ENCODE measurements around the gene VSIG2. TPM values are rescaled to one million over a fixed set of nuclear protein-coding genes. Genes with fewer than 3 reads are reported as not detected.

The VSIG2 gene
- total and polyA plus RNA-seq, 2 experiments from 2014 or later, result 22.9 to 34.3 TPM

GRCh38 chr11:124761301-124762104, 9.4 kb upstream of the VSIG2 start:
- Histone ChIP-seq H4K20me1 (ENCODE audit: insufficient read depth, poor library complexity, severe bottlenecking) (peaks cover 28% of the 10 kb centered on the region), H3K27me3 (peaks cover 58% of the 10 kb centered on the region), H3K4me3 (peak overlapping the region; percentile 64), H3K4me1 (ENCODE audit: insufficient read depth) (peaks cover 30% of the 10 kb centered on the region), H3K4me2 (peak overlapping the region; percentile 100), H3K36me3 (replicated peaks; ENCODE audit: insufficient read depth, low read depth) (no peaks in the 10 kb centered on the region), H3K27ac (no peak overlapping the region), H3K9me2 (replicated peaks; ENCODE audit: insufficient read depth) (no peaks in the 10 kb centered on the region), H3K9me3 (ENCODE audit: low read depth) (no peaks in the 10 kb centered on the region), H2AFZ (no peak overlapping the region), H3K79me2 (no peaks in the 10 kb centered on the region)
- DNase-seq (ENCODE audit: low spot score), result no peak
- 12% methylated on average over 19 of the region's 25 CpGs for WGBS (ENCODE audit: low lambda C conversion rate, missing lambda C conversion rate)
- TF ChIP-seq CTCF (IDR thresholded peaks at IDR 0.05; ENCODE audit: poor library complexity), result no peak
- TF ChIP-seq EZH2 (IDR thresholded peaks at IDR 0.05; ENCODE audit: borderline replicate concordance), result no peak
- TF ChIP-seq EZH2phosphoT487 (IDR thresholded peaks at IDR 0.05; ENCODE audit: low read depth, severe bottlenecking, unreplicated experiment), result no peak

GRCh38 chr11:124760806-124761205, 8.8 kb upstream of the VSIG2 start:
- H3K36me3 ChIP-seq (replicated peaks; ENCODE audit: insufficient read depth, low read depth), result no peaks in the 10 kb centered on the region
- H4K20me1 ChIP-seq (ENCODE audit: insufficient read depth, poor library complexity, severe bottlenecking), result peaks cover 28% of the 10 kb centered on the region
- no peaks in the 10 kb centered on the region for H3K9me2 ChIP-seq (replicated peaks; ENCODE audit: insufficient read depth)
- no peak overlapping the region for H3K4me3 ChIP-seq
- H3K9me3 ChIP-seq (ENCODE audit: low read depth), result no peaks in the 10 kb centered on the region
- DNase-seq (ENCODE audit: low spot score), result no peak
- no peak overlapping the region for H3K27ac ChIP-seq
- no peak overlapping the region for H3K4me2 ChIP-seq
- no peak for TF ChIP-seq EZH2 (IDR thresholded peaks at IDR 0.05; ENCODE audit: borderline replicate concordance)
- no peak for TF ChIP-seq EZH2phosphoT487 (IDR thresholded peaks at IDR 0.05; ENCODE audit: low read depth, severe bottlenecking, unreplicated experiment)
- no peak for TF ChIP-seq CTCF (IDR thresholded peaks at IDR 0.05; ENCODE audit: poor library complexity)
- H3K4me1 ChIP-seq (ENCODE audit: insufficient read depth), result peaks cover 30% of the 10 kb centered on the region
- no peaks in the 10 kb centered on the region for H3K79me2 ChIP-seq
- H3K27me3 ChIP-seq, result peaks cover 65% of the 10 kb centered on the region
- 79% methylated on average over 3 of the region's 3 CpGs for WGBS (ENCODE audit: low lambda C conversion rate, missing lambda C conversion rate)
- no peak overlapping the region for H2AFZ ChIP-seq

GRCh38 chr11:124760205-124760652, 8.2 kb upstream of the VSIG2 start:
- TF ChIP-seq CTCF (IDR thresholded peaks at IDR 0.05; ENCODE audit: poor library complexity) (no peak), EZH2 (IDR thresholded peaks at IDR 0.05; ENCODE audit: borderline replicate concordance) (peak; percentile 56)
- Histone ChIP-seq H3K4me1 (ENCODE audit: insufficient read depth) (peaks cover 30% of the 10 kb centered on the region), H4K20me1 (ENCODE audit: insufficient read depth, poor library complexity, severe bottlenecking) (peaks cover 28% of the 10 kb centered on the region), H3K9me2 (replicated peaks; ENCODE audit: insufficient read depth) (no peaks in the 10 kb centered on the region), H3K79me2 (no peaks in the 10 kb centered on the region), H3K27ac (no peak overlapping the region), H2AFZ (no peak overlapping the region), H3K4me2 (peak overlapping the region; percentile 88), H3K36me3 (replicated peaks; ENCODE audit: insufficient read depth, low read depth) (no peaks in the 10 kb centered on the region), H3K27me3 (peaks cover 67% of the 10 kb centered on the region), H3K9me3 (ENCODE audit: low read depth) (no peaks in the 10 kb centered on the region), H3K4me3 (no peak overlapping the region)
- no peak for DNase-seq (ENCODE audit: low spot score)
- WGBS (ENCODE audit: low lambda C conversion rate, missing lambda C conversion rate), result 12% methylated on average over 24 of the region's 25 CpGs

All from hepatocyte (in vitro differentiated cells).